NCI-H2171 treated with DMSO at 0.1 percent for 48 hours (cell line): ENCODE data around the gene MAF.

Source experiments
- DNase-seq: peaks from one replicate; lab custom pipeline; 2025; lab: John Stamatoyannopoulos, UW

MAF gene

DNA sequence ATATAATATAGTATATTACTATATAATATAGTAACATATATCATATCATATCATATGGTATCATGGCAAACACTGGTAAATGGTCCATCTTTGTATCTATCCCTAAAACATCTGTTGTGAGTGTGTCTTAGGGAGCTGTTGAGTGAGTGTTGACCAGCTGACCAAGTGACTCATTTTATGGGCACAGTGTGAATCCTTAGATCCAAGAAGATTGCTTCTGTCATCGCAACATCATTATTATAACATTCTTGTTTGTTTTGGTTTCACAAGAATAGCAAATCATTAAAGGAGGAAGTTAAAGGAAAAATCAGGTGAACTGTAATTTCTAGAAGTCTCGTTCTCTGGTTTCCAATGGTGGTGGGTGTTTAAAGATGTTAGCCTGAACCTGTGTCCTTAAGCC, 11.7 kb upstream of the MAF start:
- DNase-seq = no peak

- DNase-seq = no peak
Measured at GRCh38 chr16:79610771-79611170, 10.2 kb upstream of the MAF start.

DNA sequence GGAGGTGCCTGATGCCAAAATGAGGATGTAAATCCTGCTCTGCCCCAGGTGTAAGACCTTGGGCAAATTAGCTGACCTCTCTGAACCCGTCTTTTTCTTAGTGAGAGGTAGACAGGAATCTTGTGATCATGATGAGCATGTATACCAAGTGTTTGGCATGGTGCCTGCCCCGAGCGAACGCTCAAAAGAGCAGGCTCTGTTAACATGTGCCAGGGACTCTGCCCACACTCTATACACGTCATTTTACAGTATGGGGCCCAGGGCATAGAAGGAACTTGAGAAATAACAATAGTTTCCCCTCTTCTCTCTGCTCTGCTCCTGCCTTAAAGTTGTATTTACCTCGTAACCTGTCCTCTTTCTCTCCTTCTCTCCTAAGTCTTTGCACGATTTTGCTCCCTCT, 9.3 kb upstream of the MAF start:
- DNase-seq = no peak

DNA sequence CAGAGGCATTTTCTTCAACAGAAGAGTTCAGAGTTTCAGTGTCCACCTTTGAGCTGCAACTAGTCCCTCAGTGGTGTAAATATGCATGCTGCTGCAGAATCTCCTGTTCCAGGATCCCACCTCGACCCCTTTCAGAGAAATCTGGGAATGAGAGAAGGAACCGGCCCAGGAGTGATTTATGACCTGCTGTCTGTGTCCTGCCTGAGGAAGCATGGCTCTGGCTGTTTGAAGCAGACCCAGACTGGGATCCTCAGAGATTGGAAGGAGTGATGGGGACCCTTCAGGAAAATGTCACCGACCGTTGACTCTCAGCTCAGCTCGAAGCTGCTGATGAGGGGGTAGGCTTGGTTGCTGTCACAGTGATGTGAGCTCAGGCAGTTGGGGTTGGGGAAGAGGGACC, 8.4 kb upstream of the MAF start:
- no peak for DNase-seq

DNA sequence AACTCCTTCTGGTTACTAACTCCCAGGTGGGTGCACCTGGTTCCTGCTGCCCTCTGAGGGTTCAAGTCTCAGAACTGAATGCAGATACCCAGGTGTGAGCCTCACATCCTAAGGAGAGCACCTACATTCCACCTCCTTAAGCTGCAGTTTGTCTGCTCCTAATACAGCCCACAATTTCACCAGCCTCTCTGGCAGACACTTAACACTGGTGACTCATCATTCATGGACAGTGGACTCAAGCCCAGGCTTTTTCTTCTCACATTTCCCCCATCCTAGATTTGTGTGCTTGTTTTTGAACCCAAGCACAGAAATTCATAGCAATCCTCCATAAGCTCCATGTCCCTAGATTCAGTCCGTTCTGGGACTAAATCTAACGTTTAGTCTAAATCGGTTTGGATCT, 7.0 kb upstream of the MAF start:
- no peak for DNase-seq

DNA sequence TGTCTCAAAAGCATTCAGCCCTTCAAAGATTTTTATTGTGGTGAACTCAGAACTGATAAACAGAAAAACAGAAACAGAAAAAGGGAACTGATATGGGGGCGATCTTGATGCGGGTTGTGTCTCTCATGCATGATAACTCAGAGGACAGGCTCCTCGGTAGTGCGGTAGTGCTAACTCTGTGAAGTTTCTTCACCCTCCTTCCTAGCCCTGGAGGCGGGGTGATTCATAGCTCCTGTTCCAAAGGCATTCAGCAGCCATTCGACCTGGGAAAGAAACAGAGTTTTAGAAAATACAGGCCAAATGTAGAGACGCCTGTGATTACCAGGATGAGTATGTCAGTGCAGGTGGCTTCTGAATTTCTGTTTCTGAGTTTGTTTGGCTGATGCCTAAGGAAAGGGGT, 5.5 kb upstream of the MAF start:
- no peak for DNase-seq

- no peak for DNase-seq
Measured at GRCh38 chr16:79603055-79603454, 2.5 kb upstream of the MAF start.

DNA sequence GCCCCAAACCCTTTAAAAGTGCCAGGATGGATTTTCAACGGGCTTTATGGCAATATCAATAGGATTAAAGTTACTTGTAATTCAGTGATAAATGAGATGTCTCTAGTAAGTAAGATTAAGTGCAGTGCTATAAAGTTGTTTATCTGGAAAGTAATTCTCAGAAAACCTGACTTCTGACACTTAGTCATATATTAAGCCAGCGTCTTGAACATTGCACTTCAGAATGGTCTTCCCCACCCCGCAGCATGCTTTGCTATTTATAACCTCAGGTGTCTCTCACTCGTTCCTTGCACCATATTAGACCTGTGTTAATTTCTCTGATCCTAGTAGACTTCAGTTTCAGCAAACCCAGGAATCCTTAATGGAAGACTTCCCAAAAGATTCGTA, 2.1 kb upstream of the MAF start:
- no peak for DNase-seq

DNA sequence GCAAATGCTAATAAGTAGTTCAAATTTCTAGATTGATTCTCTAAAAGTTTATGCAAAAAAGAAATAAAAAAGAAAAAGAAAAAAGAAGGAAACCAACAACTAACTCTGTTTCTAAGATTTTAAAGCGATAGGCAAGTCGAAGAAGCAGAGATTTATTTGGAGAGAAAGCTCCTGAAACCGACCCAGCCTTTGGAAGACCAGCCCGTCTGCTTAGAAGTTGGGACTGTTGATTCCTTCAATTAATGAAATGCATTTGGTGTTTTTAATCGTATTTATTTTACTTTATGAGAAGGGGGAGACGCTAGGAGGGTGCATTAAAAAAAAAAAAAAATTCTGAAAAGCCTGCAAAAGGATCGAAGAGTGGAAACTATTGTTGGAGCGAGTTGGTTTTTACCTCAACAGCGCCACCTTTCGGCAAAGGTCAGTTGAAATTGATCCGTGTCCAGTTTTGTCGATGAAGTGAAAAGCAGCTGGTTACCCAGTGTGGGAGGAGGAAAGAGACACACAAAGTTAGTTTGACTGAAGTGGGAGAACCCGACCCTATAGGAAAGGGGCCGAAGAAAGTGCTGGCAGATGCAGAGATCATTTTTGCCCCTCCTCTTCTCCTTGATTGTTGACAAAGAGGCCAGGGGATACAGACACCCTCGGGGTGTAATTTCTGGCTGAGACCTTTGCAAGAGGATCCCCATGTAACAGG, 1.5 kb upstream of the MAF start:
- DNase-seq = peak; percentile 71

- DNase-seq = no peak
Measured at GRCh38 chr16:79601092-79601930, 774 bp upstream of the MAF start.

- peak; percentile 83 for DNase-seq
Measured at GRCh38 chr16:79599837-79600637, 500 bp downstream of the MAF start.

DNA sequence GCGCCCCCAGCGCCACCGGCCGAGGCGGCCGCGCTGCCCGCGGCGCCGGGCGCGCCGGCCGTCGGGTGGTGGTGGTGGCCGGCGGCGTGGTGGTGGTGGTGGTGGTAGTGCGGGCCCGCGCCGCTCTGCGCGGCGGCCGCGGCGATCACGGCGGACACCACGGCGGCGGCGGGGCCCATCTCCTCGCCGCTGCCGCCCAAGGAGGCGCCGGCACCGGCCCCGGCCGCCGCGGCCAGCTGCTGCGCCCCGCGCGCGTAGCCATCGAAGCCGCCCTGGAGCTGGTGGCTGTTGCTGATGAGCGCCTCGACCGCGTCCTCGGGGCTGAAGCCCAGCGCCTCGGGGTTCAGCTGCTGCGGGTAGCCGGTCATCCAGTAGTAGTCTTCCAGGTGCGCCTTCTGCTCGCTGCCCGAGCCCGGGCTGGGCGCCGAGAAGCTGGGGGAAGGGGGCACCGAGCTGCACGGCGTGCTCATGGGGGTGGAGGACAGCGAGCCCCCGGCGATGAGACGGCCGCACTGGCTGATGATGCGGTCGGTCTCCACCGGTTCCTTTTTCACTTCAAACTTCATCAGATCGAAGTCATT, 1.2 kb downstream of the MAF start:
- no peak for DNase-seq

GRCh38 chr16:79598348-79599181, 2.0 kb downstream of the MAF start:
- DNase-seq = peak; percentile 62

DNA sequence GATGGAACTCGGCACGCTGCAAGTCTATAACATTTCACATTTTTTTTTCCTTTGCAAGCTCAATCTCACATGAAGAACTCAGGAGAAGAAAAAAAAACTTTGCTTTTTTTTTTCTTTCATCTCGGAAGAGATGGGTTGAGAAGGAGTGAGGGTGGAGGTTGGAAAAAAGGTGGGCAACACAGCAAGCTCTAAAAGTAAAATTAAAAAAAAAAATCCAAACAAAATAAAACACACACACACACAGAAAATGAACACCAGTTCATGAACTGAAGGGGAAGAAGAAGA, 2.5 kb downstream of the MAF start:
- no peak for DNase-seq

GRCh38 chr16:79597277-79598062, 3.1 kb downstream of the MAF start:
- DNase-seq = no peak

- no peak for DNase-seq
Measured at GRCh38 chr16:79595931-79596450, 4.5 kb downstream of the MAF start.

DNA sequence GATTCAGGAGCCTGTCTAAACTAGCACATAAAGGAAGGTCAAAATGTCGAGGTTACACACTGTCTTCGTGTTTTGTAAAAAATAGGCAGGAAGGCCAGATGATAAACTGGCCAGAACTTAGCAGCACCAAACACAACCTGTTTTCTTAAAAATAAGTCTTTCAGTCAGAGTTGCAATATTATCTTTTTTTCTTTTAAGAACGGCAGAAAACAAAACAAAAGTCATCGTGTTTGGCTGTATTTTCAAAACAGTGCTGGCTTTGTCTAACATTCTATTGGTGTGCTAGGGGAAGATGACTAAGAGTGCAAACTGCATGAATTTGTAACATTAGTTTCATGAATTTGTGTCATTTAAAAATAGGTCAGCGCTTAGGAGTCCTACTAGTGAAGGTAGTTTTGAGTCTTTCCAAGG, 5.3 kb downstream of the MAF start:
- DNase-seq = no peak

- DNase-seq = no peak
Measured at GRCh38 chr16:79593754-79594153, 6.8 kb downstream of the MAF start.

- no peak for DNase-seq
Measured at GRCh38 chr16:79593074-79593531, 7.4 kb downstream of the MAF start.

GRCh38 chr16:79592186-79592585, 8.4 kb downstream of the MAF start:
- DNase-seq = no peak
